ENCODE data around the gene BCAR1. TPM values are rescaled to one million over a fixed set of nuclear protein-coding genes. Genes with fewer than 3 reads are reported as not detected.

Gene BCAR1
- total and polyA plus RNA-seq, 3 donors from 2014 or later: 83.8 to 201 (median 139) TPM

DNA sequence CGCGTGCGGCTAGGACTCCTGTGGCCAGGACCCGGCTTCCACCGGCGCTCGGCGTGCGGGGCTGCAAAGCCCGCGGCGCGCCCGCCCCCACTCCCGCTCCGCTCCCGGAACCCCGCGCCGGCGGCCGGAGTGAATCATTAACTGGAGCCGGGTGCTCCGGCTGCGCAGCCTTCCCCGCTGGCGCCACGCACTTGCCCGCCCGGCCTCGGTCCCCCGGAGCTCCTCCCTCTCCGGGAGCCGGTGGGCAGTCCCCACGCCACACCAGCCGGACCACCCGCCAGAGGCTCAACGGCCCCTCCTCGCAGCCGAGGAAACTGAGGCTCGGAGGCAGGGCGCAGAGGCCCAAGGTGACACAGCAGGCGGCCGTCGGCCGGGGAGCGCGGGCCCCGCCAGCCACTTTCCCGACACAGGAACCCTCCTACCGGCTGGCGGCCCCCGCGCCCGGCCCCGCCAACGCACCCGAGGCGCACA is 580 bp downstream of the BCAR1 start:
- intact Hi-C loops (cut with DNase I; ENCODE audit: low total_unique reads): no loop called here
- no peaks in the 10 kb centered on the region for H3K9me3 ChIP-seq
- TF ChIP-seq POLR2A (IDR thresholded peaks at IDR 0.05): no peak
- TF ChIP-seq, protein P1, sequence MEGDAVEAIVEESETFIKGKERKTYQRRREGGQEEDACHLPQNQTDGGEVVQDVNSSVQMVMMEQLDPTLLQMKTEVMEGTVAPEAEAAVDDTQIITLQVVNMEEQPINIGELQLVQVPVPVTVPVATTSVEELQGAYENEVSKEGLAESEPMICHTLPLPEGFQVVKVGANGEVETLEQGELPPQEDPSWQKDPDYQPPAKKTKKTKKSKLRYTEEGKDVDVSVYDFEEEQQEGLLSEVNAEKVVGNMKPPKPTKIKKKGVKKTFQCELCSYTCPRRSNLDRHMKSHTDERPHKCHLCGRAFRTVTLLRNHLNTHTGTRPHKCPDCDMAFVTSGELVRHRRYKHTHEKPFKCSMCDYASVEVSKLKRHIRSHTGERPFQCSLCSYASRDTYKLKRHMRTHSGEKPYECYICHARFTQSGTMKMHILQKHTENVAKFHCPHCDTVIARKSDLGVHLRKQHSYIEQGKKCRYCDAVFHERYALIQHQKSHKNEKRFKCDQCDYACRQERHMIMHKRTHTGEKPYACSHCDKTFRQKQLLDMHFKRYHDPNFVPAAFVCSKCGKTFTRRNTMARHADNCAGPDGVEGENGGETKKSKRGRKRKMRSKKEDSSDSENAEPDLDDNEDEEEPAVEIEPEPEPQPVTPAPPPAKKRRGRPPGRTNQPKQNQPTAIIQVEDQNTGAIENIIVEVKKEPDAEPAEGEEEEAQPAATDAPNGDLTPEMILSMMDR (IDR thresholded peaks at IDR 0.05): no peak
- H3K27ac ChIP-seq: peak overlapping the region; percentile 80 to 90
- WGBS, 2 donors: 0% methylated on average over 26 of the region's 59 CpGs; no CpG with 5 or more reads in 1 of the 2 donors
- H3K36me3 ChIP-seq (ENCODE audit: low read depth, missing control alignments): no peaks in the 10 kb centered on the region
- H3K4me1 ChIP-seq: peaks cover 84% of the 10 kb centered on the region
- no peak for DNase-seq
- H3K4me3 ChIP-seq: peak overlapping the region; percentile 78 to 91
- no peaks in the 10 kb centered on the region for H3K27me3 ChIP-seq

DNA sequence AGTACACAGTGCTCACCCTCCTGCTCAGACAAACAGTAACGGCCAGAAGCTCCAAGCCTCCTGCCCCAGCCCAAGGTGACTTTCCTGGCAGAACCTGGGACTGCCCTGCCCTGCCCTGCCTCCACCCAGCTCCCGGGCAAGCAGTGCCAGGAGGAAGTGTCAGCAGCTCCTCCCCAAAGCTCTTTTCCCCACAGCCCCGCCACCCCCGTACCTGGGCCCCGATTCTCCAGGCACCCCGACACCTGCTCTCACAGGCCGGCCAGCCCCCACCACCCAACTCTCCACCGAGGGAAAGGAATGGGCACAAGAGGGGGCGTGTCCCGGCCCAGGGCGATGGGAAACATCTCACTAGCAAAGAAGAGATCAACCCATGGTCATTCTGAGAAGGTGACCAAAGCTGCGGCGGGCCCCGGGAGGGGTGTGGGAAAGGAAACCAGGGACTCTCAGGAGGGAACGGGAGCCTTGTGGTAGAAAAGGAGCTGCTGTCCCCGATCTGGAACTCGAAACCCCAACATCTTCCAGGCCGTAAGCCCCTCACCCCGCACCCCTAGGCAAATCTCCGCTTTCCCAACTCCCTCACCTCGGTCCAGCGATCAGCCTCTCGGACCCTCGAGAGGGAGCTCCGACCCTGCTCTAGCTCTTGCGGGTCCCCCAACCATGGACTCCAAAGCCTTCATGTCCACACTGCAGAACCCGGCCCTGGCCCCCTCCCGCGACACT is 1.2 kb downstream of the BCAR1 start:
- no peaks in the 10 kb centered on the region for H3K36me3 ChIP-seq (ENCODE audit: low read depth, missing control alignments)
- WGBS, 2 donors: 5 to 9% methylated on average over 15 to 29 of the region's 29 CpGs
- TF ChIP-seq, protein P1 (IDR thresholded peaks at IDR 0.05): no peak
- no peak for TF ChIP-seq POLR2A (IDR thresholded peaks at IDR 0.05)
- H3K27me3 ChIP-seq: no peaks in the 10 kb centered on the region
- intact Hi-C loops (cut with DNase I; ENCODE audit: low total_unique reads): no loop called here
- H3K9me3 ChIP-seq: no peaks in the 10 kb centered on the region
- H3K4me1 ChIP-seq: peaks cover 87% of the 10 kb centered on the region
- peak overlapping the region; percentile 80 to 90 for H3K27ac ChIP-seq
- peak overlapping the region; percentile 78 to 91 for H3K4me3 ChIP-seq
- no peak for DNase-seq

DNA sequence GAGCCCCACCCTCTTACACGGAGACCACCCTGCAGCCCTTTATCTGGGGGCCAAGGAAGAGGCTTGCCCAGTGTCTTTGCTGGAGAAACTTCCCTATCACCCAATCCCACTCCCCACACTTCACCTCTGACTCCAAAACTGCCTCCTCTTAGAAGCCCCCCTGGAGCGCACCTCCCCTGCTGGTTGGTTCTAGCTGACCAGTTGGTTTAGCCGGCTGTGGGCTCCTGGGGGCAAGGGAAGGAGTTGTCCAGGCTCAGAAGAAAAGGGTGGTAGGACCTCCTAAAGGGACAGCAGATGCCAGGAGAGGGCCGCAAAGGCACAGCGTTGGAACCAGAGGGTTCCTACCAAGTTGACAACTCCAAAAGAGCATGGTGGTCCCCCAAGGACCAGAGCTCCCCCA is 2.0 kb downstream of the BCAR1 start:
- peak overlapping the region; percentile 80 to 90 for H3K27ac ChIP-seq
- no peak for DNase-seq
- no peaks in the 10 kb centered on the region for H3K9me3 ChIP-seq
- intact Hi-C loops (cut with DNase I; ENCODE audit: low total_unique reads): no loop called here
- no peaks in the 10 kb centered on the region for H3K36me3 ChIP-seq (ENCODE audit: low read depth, missing control alignments)
- TF ChIP-seq, protein P1 (IDR thresholded peaks at IDR 0.05): no peak
- no peak for TF ChIP-seq POLR2A (IDR thresholded peaks at IDR 0.05)
- H3K27me3 ChIP-seq: no peaks in the 10 kb centered on the region
- 60 to 83% methylated on average over 2 to 5 of the region's 5 CpGs for WGBS, 2 donors
- H3K4me3 ChIP-seq: no peak overlapping the region
- peaks cover 87% of the 10 kb centered on the region for H3K4me1 ChIP-seq

DNA sequence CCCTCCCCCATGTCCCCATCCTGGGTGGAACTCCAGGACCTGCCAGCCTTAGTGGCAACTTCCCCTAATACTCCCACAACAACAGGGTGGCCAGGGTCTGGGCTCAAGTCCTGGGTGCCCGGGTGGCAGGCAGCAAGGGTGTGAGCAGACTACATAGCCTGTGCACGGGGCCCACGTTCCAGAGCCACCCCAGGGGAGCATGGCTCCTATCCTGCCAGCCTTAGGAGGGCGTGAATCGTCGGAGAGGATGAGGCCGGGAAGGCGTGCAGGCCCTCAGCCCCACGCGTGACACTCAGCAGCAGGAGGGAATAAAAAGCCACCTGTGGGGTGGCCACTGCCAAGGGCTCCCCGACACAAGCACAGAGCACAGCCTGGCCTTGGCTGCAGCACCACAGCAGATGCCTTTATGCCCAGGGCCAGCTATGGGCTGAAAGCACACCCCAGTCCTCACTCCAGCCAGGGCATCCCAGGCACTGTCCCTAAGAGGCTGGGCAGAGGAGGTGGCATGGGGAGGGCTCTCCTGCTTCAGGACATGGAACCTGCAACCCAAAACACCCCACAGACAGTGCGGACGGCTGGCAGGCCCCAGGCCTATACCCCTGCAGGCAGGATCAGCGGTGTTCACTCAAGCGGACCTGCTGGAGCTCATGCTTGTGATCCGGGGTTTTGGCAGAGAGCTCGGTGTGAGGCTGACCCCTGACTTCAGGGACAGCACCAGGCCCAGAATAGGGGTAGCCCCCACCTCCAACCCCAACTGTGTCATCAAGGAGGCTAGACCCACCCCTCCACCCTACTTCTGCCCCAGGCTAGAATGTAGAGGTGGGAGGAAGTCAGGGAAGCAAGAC is 2.7 kb downstream of the BCAR1 start:
- intact Hi-C loops (cut with DNase I; ENCODE audit: low total_unique reads): no loop called here
- Histone ChIP-seq H3K4me3 (no peak overlapping the region), H3K36me3 (ENCODE audit: low read depth, missing control alignments) (no peaks in the 10 kb centered on the region), H3K27me3 (no peaks in the 10 kb centered on the region), H3K4me1 (peaks cover 87% of the 10 kb centered on the region), H3K9me3 (no peaks in the 10 kb centered on the region), H3K27ac (peak overlapping the region; percentile 80 to 90)
- TF ChIP-seq POLR2A (IDR thresholded peaks at IDR 0.05): no peak
- TF ChIP-seq, protein P1 (IDR thresholded peaks at IDR 0.05): no peak
- WGBS, 2 donors: 44 to 50% methylated on average over 2 to 17 of the region's 17 CpGs
- no peak for DNase-seq
